ENCODE results near the gene ATP8B3. TPM values are rescaled to one million over a fixed set of nuclear protein-coding genes. Genes with fewer than 3 reads are reported as not detected.

The ATP8B3 gene
- total RNA-seq, 2 donors from 2014 or later = 0.52 TPM; not detected in 1

DNA sequence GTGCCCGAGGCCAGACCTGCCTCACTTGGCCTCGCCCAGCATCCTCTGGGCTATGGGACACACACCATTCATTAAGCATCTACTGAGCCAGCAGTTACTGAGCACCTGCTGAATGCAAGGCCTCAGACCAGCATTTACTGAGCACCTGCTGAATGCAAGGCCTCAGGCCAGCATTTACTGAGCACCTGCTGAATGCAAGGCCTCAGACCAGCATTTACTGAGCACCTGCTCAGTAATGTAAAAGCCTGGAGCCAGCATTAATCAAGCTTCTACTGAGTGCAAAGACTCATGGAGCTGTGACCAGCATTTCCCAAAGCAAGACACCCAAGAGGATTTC, 3.7 kb downstream of the ATP8B3 start:
- H3K36me3 ChIP-seq (replicated peaks in 1 of 2; ENCODE audit: insufficient read depth in 1 of 2, low read depth in 2 of 2) = no peaks in the 10 kb centered on the region
- intact Hi-C loops (cut with DNase I) = no loop called here
- 83% methylated on average over 2 of the region's 2 CpGs; no CpG with 5 or more reads in 1 of the 2 donors for WGBS, 2 donors

DNA sequence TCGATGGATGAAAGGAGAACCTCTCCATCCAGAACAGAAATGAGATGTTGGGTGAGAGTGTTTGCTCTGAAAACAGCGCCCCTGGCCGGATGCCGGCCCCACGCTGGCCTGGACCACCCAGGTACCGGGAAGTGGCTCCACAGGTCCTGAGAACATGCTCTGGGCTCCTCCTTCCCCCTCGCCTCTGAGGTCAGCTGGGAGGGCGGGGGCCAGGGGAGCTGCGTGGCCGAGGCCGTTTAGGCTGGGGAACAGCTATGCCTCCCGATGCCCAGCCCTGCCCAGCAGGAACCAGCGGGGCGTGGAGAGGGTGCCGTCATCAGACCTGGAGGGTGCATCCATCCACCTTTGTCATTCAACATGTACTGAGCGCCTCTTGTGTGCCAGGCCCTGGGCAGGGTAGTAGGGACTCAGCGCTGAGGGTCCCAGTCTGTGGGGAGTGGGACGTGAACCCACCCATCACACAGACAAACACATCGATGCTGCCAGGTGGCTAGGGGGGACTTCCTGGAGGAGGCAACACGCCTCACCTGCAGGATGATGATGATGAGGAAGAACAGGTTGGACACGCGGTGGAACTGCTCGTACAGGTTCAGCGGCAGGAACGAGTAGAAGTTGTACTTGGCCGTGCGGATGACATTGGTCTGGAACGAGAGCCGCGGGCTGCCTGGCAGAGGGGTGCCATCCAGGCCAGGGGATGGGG, 4.2 kb downstream of the ATP8B3 start:
- no peaks in the 10 kb centered on the region for H3K36me3 ChIP-seq (replicated peaks in 1 of 2; ENCODE audit: insufficient read depth in 1 of 2, low read depth in 2 of 2)
- peaks cover 14% of the 10 kb centered on the region for H3K4me1 ChIP-seq
- intact Hi-C loops (cut with DNase I) = no loop called here
- H3K27ac ChIP-seq = no peak overlapping the region
- H3K9me3 ChIP-seq = no peaks in the 10 kb centered on the region
- ATAC-seq (no peak), DNase-seq (no peak)
- WGBS, 2 donors = 31 to 54% methylated on average over 8 to 28 of the region's 30 CpGs
- no peak overlapping the region for H3K4me3 ChIP-seq
- TF ChIP-seq POLR2A (IDR thresholded peaks at IDR 0.05) = no peak
- TF ChIP-seq, protein P1, sequence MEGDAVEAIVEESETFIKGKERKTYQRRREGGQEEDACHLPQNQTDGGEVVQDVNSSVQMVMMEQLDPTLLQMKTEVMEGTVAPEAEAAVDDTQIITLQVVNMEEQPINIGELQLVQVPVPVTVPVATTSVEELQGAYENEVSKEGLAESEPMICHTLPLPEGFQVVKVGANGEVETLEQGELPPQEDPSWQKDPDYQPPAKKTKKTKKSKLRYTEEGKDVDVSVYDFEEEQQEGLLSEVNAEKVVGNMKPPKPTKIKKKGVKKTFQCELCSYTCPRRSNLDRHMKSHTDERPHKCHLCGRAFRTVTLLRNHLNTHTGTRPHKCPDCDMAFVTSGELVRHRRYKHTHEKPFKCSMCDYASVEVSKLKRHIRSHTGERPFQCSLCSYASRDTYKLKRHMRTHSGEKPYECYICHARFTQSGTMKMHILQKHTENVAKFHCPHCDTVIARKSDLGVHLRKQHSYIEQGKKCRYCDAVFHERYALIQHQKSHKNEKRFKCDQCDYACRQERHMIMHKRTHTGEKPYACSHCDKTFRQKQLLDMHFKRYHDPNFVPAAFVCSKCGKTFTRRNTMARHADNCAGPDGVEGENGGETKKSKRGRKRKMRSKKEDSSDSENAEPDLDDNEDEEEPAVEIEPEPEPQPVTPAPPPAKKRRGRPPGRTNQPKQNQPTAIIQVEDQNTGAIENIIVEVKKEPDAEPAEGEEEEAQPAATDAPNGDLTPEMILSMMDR (IDR thresholded peaks at IDR 0.05) = no peak
- H3K27me3 ChIP-seq = no peaks in the 10 kb centered on the region

More for the DNA sequence above, 3.7 kb downstream of the ATP8B3 start:
- no peak overlapping the region for H3K4me3 ChIP-seq
- ATAC-seq (no peak), DNase-seq (no peak)
- H3K4me1 ChIP-seq = peaks cover 19% of the 10 kb centered on the region
- TF ChIP-seq POLR2A (IDR thresholded peaks at IDR 0.05) = no peak
- H3K27me3 ChIP-seq = no peaks in the 10 kb centered on the region
- no peak overlapping the region for H3K27ac ChIP-seq
- H3K9me3 ChIP-seq = no peaks in the 10 kb centered on the region

DNA sequence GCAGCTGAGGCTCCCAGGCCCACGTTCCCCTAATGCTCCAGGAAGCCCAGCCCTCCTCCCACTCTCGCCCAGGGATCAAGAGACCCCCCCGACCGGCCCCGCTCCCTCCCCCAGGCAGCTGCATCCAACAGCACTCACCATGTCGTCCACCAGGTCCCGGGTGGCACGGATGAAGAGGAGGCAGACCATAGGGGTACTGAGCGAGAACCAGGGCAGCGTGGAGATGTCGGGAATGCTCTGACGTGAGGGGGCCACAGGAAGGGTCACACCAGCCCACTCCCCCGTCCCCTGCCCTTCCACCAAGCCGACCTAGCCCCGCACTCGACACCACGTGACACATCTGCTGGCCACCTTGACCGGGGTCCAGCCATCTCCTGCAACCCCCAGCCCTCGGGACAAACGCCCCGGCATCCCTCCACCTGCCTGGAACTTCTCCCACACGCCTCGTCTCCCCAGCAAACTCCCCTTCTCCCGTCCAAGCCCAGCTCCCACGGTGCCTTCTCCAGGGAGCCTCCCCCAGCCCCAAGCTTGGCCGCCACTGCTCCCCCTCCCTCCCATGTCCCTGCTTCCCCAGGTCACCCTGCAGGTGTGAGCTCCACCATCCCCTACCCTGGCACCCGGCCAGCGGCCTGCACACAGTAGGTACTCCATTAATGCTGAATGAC, 4.9 kb downstream of the ATP8B3 start:
- TF ChIP-seq POLR2A (IDR thresholded peaks at IDR 0.05) = no peak
- TF ChIP-seq, protein P1 (IDR thresholded peaks at IDR 0.05) = no peak
- WGBS, 2 donors = 42 to 46% methylated on average over 20 to 28 of the region's 28 CpGs
- intact Hi-C loops (cut with DNase I) = no loop called here

DNA sequence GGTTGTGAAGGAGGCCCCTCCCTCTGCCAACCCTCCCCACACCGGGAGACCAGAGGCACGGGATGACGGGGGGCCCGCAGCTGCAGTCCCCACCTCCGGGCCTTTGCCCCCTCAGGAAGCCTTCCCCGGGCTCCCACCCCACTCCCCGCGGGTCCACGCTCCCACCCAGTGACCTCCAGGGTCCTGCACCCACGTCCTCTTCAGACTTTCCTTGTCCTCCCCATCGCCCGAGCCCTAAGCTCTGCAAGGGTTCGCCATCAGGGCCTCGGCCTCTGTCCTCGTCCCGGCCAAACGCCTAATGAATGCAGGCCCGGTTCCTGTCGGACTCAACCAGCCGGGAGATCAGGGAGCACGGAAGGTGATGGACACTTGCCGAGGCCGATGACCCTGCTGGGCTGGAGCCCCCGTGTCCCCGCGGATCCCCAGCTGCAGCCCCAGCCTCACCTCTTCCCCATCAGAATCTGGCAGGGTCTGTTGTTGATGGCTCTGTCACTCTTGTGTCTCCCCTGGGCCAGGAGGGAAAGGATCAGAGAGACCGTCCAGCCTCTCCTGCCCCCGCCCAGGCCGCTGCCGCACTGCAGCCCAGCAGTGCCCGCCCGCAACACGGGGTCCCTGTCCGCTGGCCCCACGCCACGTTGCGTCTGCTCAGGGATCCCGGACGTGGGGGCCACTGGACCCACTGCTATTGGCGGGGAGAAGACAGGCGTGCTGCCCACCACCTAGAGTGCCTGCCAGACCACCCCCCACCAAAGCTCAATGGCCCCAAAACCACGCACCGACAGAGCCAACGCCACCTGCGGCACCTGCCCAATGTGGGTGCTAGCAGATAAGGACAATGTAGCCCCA, 5.7 kb downstream of the ATP8B3 start:
- Histone ChIP-seq H3K9me3 (no peaks in the 10 kb centered on the region), H3K27ac (no peak overlapping the region), H3K36me3 (replicated peaks in 1 of 2; ENCODE audit: insufficient read depth in 1 of 2, low read depth in 2 of 2) (no peaks in the 10 kb centered on the region), H3K4me1 (peaks cover 2% of the 10 kb centered on the region), H3K27me3 (no peaks in the 10 kb centered on the region), H3K4me3 (no peak overlapping the region)
- TF ChIP-seq POLR2A (IDR thresholded peaks at IDR 0.05) = no peak
- TF ChIP-seq, protein P1 (IDR thresholded peaks at IDR 0.05) = no peak
- intact Hi-C loops (cut with DNase I) = no loop called here
- WGBS, 2 donors = 78 to 83% methylated on average over 19 to 44 of the region's 45 CpGs
- ATAC-seq = no peak
- DNase-seq = no peak

More for the DNA sequence above, 4.9 kb downstream of the ATP8B3 start:
- DNase-seq (no peak), ATAC-seq (no peak)
- H3K36me3 ChIP-seq (replicated peaks in 1 of 2; ENCODE audit: insufficient read depth in 1 of 2, low read depth in 2 of 2) = no peaks in the 10 kb centered on the region
- H3K27ac ChIP-seq = no peak overlapping the region
- H3K27me3 ChIP-seq = no peaks in the 10 kb centered on the region
- no peak overlapping the region for H3K4me3 ChIP-seq
- H3K9me3 ChIP-seq = no peaks in the 10 kb centered on the region
- H3K4me1 ChIP-seq = peaks cover 9% of the 10 kb centered on the region
